Ramos (cell line): ENCODE data around the gene SLC24A4.
"Not testable (repeated sequence)": the region's sequence is repeated elsewhere in the genome, so short reads cannot be mapped to it uniquely, and the experiment has no call there.

Source experiments
- in situ Hi-C: fragments of 300-500 bp; cut with MboI; formaldehyde crosslinking; loops from one replicate; pipeline ENCODE4 v1.14.3; 2022; ENCODE audit warnings: low sequenced_read_pairs; ENCODE audit not compliant: unreplicated experiment

Gene SLC24A4

GRCh38 chr14:92398888-92399636, 76.1 kb downstream of the SLC24A4 start:
- in situ Hi-C loops = no loop called here

GRCh38 chr14:92400579-92401444, 77.8 kb downstream of the SLC24A4 start:
- in situ Hi-C loops = no loop called here

- in situ Hi-C loops = no loop called here
These were observed 78.6 kb downstream of the SLC24A4 start for GRCh38 chr14:92401561-92401960.

- in situ Hi-C loops = not testable (repeated sequence)
These were observed 79.5 kb downstream of the SLC24A4 start for GRCh38 chr14:92402500-92402899.

GRCh38 chr14:92404018-92404417, 81.1 kb downstream of the SLC24A4 start:
- in situ Hi-C loops = no loop called here

- in situ Hi-C loops = no loop called here
These were observed 81.5 kb downstream of the SLC24A4 start for GRCh38 chr14:92404421-92404820.

- in situ Hi-C loops = no loop called here
These were observed 82.0 kb downstream of the SLC24A4 start for GRCh38 chr14:92404938-92405337.

- in situ Hi-C loops = no loop called here
These were observed 84.4 kb downstream of the SLC24A4 start for GRCh38 chr14:92407410-92407809.

GRCh38 chr14:92409043-92409442, 86.1 kb downstream of the SLC24A4 start:
- in situ Hi-C loops = no loop called here

GRCh38 chr14:92411135-92411534, 88.2 kb downstream of the SLC24A4 start:
- in situ Hi-C loops = no loop called here

- in situ Hi-C loops = no loop called here
These were observed 89.0 kb downstream of the SLC24A4 start for GRCh38 chr14:92411941-92412340.

- in situ Hi-C loops = no loop called here
These were observed 89.9 kb downstream of the SLC24A4 start for GRCh38 chr14:92412912-92413311.

GRCh38 chr14:92413379-92413778, 90.4 kb downstream of the SLC24A4 start:
- in situ Hi-C loops = no loop called here

GRCh38 chr14:92414690-92415445, 91.9 kb downstream of the SLC24A4 start:
- in situ Hi-C loops = no loop called here

- in situ Hi-C loops = no loop called here
These were observed 93.0 kb downstream of the SLC24A4 start for GRCh38 chr14:92415969-92416368.

GRCh38 chr14:92416544-92416943, 93.6 kb downstream of the SLC24A4 start:
- in situ Hi-C loops = no loop called here

GRCh38 chr14:92417759-92418158, 94.8 kb downstream of the SLC24A4 start:
- in situ Hi-C loops = no loop called here

GRCh38 chr14:92421751-92422150, 98.8 kb downstream of the SLC24A4 start:
- in situ Hi-C loops = no loop called here

GRCh38 chr14:92425101-92425500, 102.1 kb downstream of the SLC24A4 start:
- in situ Hi-C loops = no loop called here

- in situ Hi-C loops = no loop called here
These were observed 103.3 kb downstream of the SLC24A4 start for GRCh38 chr14:92426237-92426636.

- in situ Hi-C loops = no loop called here
These were observed 104.1 kb downstream of the SLC24A4 start for GRCh38 chr14:92427096-92427495.
